SU-DHL-6 (cell line): Measurements from ENCODE around the gene EDAR.

Experiments
- H2AFZ ChIP-seq: fragments of 200-600 bp; sonication (generic); 2 replicates; pipeline ENCODE4 v1.6.1; 2014; ENCODE audit warnings: low read depth, mild to moderate bottlenecking, moderate library complexity, mixed read lengths, antibody characterized with exemption, low read length; ENCODE audit not compliant: severe bottlenecking
- H3F3A ChIP-seq: fragments of 200-600 bp; shearing (Covaris generic); 2 replicates; pipeline ENCODE4 v1.6.0; 2016; ENCODE audit warnings: antibody characterized with exemption, mild to moderate bottlenecking; ENCODE audit not compliant: insufficient read depth
- H3K27ac ChIP-seq: fragments of 200-600 bp; sonication (generic); 2 replicates; pipeline ENCODE4 v1.5.1; 2016; ENCODE audit warnings: low read depth, mild to moderate bottlenecking, low read length, moderate library complexity, mixed read lengths
- H3K27me3 ChIP-seq: fragments of 200-600 bp; sonication (generic), shearing (Covaris generic); 2 replicates; pipeline ENCODE4 v1.6.0; 2014; ENCODE audit warnings: mild to moderate bottlenecking, low read length
- H3K36me3 ChIP-seq: fragments of 200-600 bp; sonication (generic); 2 replicates; pipeline ENCODE4 v1.6.1; 2014; ENCODE audit warnings: mild to moderate bottlenecking, low read length, mixed read lengths
- H3K4me2 ChIP-seq: fragments of 300-600, 200-600 bp; shearing (Covaris generic), sonication (generic); 2 replicates; pipeline ENCODE4 v1.6.0; 2014; ENCODE audit warnings: low read length, low read depth, mild to moderate bottlenecking; ENCODE audit not compliant: poor library complexity, severe bottlenecking
- H3K4me3 ChIP-seq: fragments of 200-600 bp; sonication (generic); 2 replicates; pipeline ENCODE4 v1.5.1; 2014; ENCODE audit warnings: antibody characterized with exemption, low read length, mild to moderate bottlenecking, mixed read lengths; ENCODE audit not compliant: insufficient read depth, poor library complexity, severe bottlenecking
- H3K79me2 ChIP-seq: fragments of 200-600 bp; sonication (generic); 2 replicates; pipeline ENCODE4 v1.6.1; 2014; ENCODE audit warnings: mild to moderate bottlenecking, low read length, moderate library complexity; ENCODE audit not compliant: insufficient read depth
- H3K9ac ChIP-seq: fragments of 200-600 bp; sonication (generic); 2 replicates; pipeline ENCODE4 v1.7.0; 2014; ENCODE audit warnings: mild to moderate bottlenecking, low read length
- H3K9me2 ChIP-seq: fragments of 200-600 bp; sonication (generic); replicated peaks from 2 replicates; pipeline ENCODE4 v1.6.1; 2014; ENCODE audit warnings: low read length; ENCODE audit not compliant: insufficient read depth
- H3K9me3 ChIP-seq: fragments of 200-600 bp; sonication (generic); 2 replicates; pipeline ENCODE4 v1.6.1; 2014; ENCODE audit warnings: low read length, mixed read lengths; ENCODE audit not compliant: insufficient read depth
- H4K20me1 ChIP-seq: fragments of 200-600 bp; sonication (generic); 2 replicates; pipeline ENCODE4 v1.6.1; 2014; ENCODE audit warnings: low read depth, mild to moderate bottlenecking, antibody characterized with exemption, low read length, moderate library complexity, mixed read lengths
- CTCF ChIP-seq: fragments of 200-600 bp; sonication (generic); IDR thresholded peaks from one replicate; pipeline ENCODE4 v1.5.1; 2017; ENCODE audit warnings: antibody characterized with exemption, mild to moderate bottlenecking, low read length, moderate library complexity; ENCODE audit not compliant: insufficient read depth, poor library complexity, severe bottlenecking
- EZH2phosphoT487 ChIP-seq: fragments of 200-600 bp; sonication (generic), shearing (Covaris generic); conservative IDR thresholded peaks from 2 replicates; pipeline ENCODE4 v1.6.1; 2018; ENCODE audit warnings: mild to moderate bottlenecking, antibody characterized with exemption, low read length, moderate library complexity, mixed read lengths

Gene EDAR

DNA sequence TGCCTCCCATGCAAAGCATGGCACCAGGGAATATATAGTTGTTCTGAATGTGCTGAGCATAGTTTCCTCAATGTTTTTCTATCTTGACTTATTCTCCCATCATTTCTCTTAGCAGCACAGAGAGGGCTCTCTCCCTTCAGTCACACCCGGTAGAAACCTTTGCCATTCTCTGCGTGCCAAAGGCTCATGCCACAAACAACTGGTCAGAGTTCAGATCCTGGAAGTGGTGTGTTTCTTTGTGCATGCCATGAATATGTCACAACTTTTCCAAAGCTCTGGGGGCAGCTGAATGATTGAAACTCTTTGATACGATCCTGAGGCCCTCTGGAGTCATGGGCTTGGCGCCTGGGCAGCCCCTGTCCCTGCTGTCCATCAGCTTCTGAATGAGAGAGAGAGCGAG, 28.0 kb upstream of the EDAR start:
- Histone ChIP-seq H3K9me3 (no peaks in the 10 kb centered on the region), H2AFZ (no peak overlapping the region), H3K9me2 (no peaks in the 10 kb centered on the region)

GRCh38 chr2:109016376-109016775, 27.4 kb upstream of the EDAR start:
- Histone ChIP-seq H2AFZ (no peak overlapping the region), H3K4me2 (no peak overlapping the region), H3K9me2 (no peaks in the 10 kb centered on the region), H3K36me3 (no peaks in the 10 kb centered on the region), H4K20me1 (no peaks in the 10 kb centered on the region), H3K27me3 (no peaks in the 10 kb centered on the region), H3K9me3 (no peaks in the 10 kb centered on the region), H3K4me3 (no peak overlapping the region), H3K9ac (no peak overlapping the region), H3F3A (no peaks in the 10 kb centered on the region), H3K79me2 (no peaks in the 10 kb centered on the region), H3K27ac (no peak overlapping the region)
- no peak for TF ChIP-seq EZH2phosphoT487
- TF ChIP-seq CTCF: no peak

More for the DNA sequence above, 28.0 kb upstream of the EDAR start:
- no peak overlapping the region for H3K4me3 ChIP-seq
- no peaks in the 10 kb centered on the region for H4K20me1 ChIP-seq
- H3K27ac ChIP-seq: no peak overlapping the region
- H3K36me3 ChIP-seq: no peaks in the 10 kb centered on the region
- H3F3A ChIP-seq: no peaks in the 10 kb centered on the region
- H3K9ac ChIP-seq: no peak overlapping the region
- TF ChIP-seq EZH2phosphoT487 (no peak), CTCF (no peak)
- H3K4me2 ChIP-seq: no peak overlapping the region
- no peaks in the 10 kb centered on the region for H3K79me2 ChIP-seq
- H3K27me3 ChIP-seq: no peaks in the 10 kb centered on the region

- no peaks in the 10 kb centered on the region for H3K27me3 ChIP-seq
- H3F3A ChIP-seq: no peaks in the 10 kb centered on the region
- H3K9me2 ChIP-seq: no peaks in the 10 kb centered on the region
- H3K9me3 ChIP-seq: no peaks in the 10 kb centered on the region
- TF ChIP-seq EZH2phosphoT487 (no peak), CTCF (no peak)
- H4K20me1 ChIP-seq: no peaks in the 10 kb centered on the region
- H3K4me2 ChIP-seq: no peak overlapping the region
- no peak overlapping the region for H3K4me3 ChIP-seq
- H3K27ac ChIP-seq: no peak overlapping the region
- H3K79me2 ChIP-seq: no peaks in the 10 kb centered on the region
- no peak overlapping the region for H2AFZ ChIP-seq
- H3K9ac ChIP-seq: no peak overlapping the region
- no peaks in the 10 kb centered on the region for H3K36me3 ChIP-seq
Measured at GRCh38 chr2:109014476-109014875, 25.5 kb upstream of the EDAR start.
